ENCODE data around the gene NYAP1. TPM values are rescaled to one million over a fixed set of nuclear protein-coding genes. Genes with fewer than 3 reads are reported as not detected.
"Not testable (repeated sequence)": the region's sequence is repeated elsewhere in the genome, so short reads cannot be mapped to it uniquely, and the experiment has no call there.

Gene NYAP1
- total and polyA plus RNA-seq, 2 donors, result 0.24 to 0.66 TPM

DNA sequence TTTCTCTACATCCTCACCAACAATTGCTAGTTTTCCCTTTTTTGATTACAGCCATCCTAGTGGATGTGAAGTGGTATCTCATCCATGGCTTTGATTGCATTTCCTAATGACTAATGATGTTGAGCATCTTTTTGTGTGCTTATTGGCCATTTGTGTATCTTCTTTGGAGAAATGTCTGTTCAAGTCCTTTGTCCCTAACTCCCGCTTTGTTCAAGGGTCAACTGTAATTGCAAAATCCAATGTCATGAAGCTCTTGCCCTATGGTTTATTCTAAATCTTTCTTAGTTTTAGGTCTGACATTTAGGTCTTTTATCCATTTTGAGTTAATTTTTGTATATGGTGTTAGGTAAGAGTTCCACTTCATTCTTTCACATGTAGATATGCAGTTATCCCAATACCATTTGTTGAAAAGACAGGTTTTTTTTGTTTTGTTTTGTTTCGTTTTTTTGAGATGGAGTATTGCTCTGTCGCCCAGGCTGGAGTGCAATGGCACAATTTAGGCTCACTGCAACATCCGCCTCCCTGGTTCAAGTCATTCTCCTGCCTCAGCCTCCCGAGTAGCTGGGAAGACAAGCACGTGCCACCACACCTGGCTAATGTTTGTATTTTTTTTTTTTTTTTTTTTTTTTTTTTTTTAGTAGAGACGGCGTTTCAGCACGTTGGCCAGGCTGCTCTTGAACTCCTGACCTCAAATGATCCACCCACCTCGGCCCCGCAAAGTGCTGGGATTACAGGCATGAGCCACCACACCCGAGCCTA lies 44.6 kb downstream of the NYAP1 start:
- not testable (repeated sequence) for H3K36me3 ChIP-seq (ENCODE audit: control insufficient read depth in 2 of 2, insufficient read depth in 2 of 2, low read length in 1 of 2); H3K4me3 ChIP-seq (ENCODE audit: low read length in 2 of 2); DNase-seq (ENCODE audit: low read depth in 6 of 9, low spot score in 9 of 9); H3K27me3 ChIP-seq (ENCODE audit: control insufficient read depth in 2 of 2, insufficient read depth in 1 of 2, low read length in 1 of 2); H3K9me3 ChIP-seq (ENCODE audit: control insufficient read depth in 2 of 2, insufficient read depth in 1 of 2, low read length in 1 of 2); H3K27ac ChIP-seq (ENCODE audit: low read depth in 1 of 2, low read length in 1 of 2); H3K4me1 ChIP-seq (ENCODE audit: control insufficient read depth in 2 of 2, insufficient read depth in 2 of 2, low read length in 2 of 2)
- WGBS, result 95% methylated on average over 12 of the region's 12 CpGs

DNA sequence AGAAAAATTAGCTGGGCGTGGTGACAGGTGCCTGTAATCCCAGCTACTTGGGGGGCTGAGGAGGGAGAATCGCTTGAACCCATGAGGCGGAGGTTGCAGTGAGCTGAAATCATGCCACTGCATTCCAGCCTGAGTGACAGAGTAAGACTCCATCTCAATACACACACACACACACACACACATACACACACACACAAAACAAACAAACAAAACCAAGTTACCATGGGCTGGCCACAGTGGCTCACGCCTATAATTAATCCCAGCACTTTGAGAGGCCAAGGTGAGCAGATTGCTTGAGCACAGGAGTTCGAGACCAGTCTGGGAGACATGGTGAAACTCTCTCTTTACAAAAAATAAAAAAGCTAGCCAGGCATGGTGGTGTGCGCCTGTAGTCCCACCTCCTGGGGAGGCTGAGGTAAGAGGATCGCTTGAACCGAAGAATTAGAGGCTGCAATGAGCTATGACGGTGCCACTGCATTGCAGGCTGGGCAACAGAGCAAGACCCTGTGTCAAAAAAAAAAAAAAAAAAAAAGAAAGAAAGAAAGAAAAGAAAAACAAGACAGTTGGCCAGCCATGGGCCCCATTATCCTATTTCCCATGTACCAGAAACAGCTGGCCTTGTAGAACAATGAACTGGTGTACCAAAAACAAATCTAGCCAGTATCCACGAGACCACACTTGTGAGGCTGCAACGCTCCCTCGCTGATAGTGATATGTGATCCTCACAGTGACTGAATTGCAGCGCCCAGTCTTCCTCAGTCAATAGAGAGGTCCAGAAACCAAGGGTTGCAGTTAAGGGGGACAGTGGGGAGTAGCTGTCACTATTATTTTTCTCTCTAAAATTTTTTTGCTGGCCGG lies 48.7 kb downstream of the NYAP1 start:
- DNase-seq (ENCODE audit: low read depth in 6 of 9, low spot score in 9 of 9), result no peak
- 95% methylated on average over 14 of the region's 14 CpGs for WGBS

DNA sequence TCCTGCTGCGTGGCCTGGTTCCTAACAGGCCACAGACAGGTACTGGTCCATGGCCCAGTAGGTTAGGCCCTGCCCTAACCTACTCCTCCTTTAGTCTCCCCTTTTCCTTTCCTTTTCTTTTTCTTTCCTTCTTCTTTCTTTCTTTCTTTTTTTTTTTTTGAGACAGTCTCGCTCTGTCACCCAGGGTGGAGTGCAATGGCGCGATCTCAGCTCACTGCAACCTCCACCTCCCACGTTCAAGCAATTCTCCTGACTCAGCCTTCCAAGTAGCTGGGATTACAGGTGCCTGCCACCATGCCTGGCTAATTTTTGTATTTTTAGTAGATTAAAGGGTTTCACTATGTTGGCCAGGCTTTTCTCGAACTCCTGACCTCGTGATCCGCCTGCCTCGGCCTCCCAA lies 52.3 kb downstream of the NYAP1 start:
- 97% methylated on average over 9 of the region's 9 CpGs for WGBS
- DNase-seq (ENCODE audit: low read depth in 6 of 9, low spot score in 9 of 9); H3K4me3 ChIP-seq (ENCODE audit: low read length in 2 of 2); H3K27ac ChIP-seq (ENCODE audit: low read depth in 1 of 2, low read length in 1 of 2); H3K36me3 ChIP-seq (ENCODE audit: control insufficient read depth in 2 of 2, insufficient read depth in 2 of 2, low read length in 1 of 2); H3K27me3 ChIP-seq (ENCODE audit: control insufficient read depth in 2 of 2, insufficient read depth in 1 of 2, low read length in 1 of 2); H3K9me3 ChIP-seq (ENCODE audit: control insufficient read depth in 2 of 2, insufficient read depth in 1 of 2, low read length in 1 of 2): not testable (repeated sequence)
- H3K4me1 ChIP-seq (ENCODE audit: control insufficient read depth in 2 of 2, insufficient read depth in 2 of 2, low read length in 2 of 2), result peaks cover 8 to 14% of the 10 kb centered on the region in 2 donors

More for the DNA sequence above, 48.7 kb downstream of the NYAP1 start:
- Histone ChIP-seq H3K27ac (ENCODE audit: low read depth in 1 of 2, low read length in 1 of 2) (no peak overlapping the region), H3K36me3 (ENCODE audit: control insufficient read depth in 2 of 2, insufficient read depth in 2 of 2, low read length in 1 of 2) (no peaks in the 10 kb centered on the region), H3K4me1 (ENCODE audit: control insufficient read depth in 2 of 2, insufficient read depth in 2 of 2, low read length in 2 of 2) (no peaks in the 10 kb centered on the region), H3K27me3 (ENCODE audit: control insufficient read depth in 2 of 2, insufficient read depth in 1 of 2, low read length in 1 of 2) (no peaks in the 10 kb centered on the region), H3K9me3 (ENCODE audit: control insufficient read depth in 2 of 2, insufficient read depth in 1 of 2, low read length in 1 of 2) (no peaks in the 10 kb centered on the region), H3K4me3 (ENCODE audit: low read length in 2 of 2) (no peak overlapping the region)

DNA sequence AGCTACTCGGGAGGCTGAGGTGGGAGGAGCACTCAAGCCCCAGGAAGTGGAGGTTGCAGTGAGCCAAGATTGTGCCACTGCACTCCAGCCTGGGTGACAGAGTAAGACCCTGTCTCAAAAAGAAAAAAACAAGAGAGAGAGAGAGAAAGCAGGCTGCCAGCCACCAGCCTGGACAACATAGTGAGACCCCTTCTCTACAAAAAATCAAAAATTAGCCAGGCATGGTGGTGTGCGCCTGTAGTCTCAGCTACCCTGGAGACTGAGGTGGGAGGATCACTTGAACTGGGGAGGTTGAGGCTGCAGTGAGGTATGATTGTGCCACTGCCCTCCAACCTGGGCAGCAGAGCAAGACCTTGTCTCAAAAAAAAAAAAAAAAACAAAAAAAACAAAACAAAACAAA lies 53.0 kb downstream of the NYAP1 start:
- not testable (repeated sequence) for H3K27me3 ChIP-seq (ENCODE audit: control insufficient read depth in 2 of 2, insufficient read depth in 1 of 2, low read length in 1 of 2); DNase-seq (ENCODE audit: low read depth in 6 of 9, low spot score in 9 of 9); H3K36me3 ChIP-seq (ENCODE audit: control insufficient read depth in 2 of 2, insufficient read depth in 2 of 2, low read length in 1 of 2); H3K9me3 ChIP-seq (ENCODE audit: control insufficient read depth in 2 of 2, insufficient read depth in 1 of 2, low read length in 1 of 2); H3K27ac ChIP-seq (ENCODE audit: low read depth in 1 of 2, low read length in 1 of 2); H3K4me3 ChIP-seq (ENCODE audit: low read length in 2 of 2)
- 96% methylated on average over 2 of the region's 2 CpGs for WGBS
- peaks cover 8 to 14% of the 10 kb centered on the region in 2 donors for H3K4me1 ChIP-seq (ENCODE audit: control insufficient read depth in 2 of 2, insufficient read depth in 2 of 2, low read length in 2 of 2)

DNA sequence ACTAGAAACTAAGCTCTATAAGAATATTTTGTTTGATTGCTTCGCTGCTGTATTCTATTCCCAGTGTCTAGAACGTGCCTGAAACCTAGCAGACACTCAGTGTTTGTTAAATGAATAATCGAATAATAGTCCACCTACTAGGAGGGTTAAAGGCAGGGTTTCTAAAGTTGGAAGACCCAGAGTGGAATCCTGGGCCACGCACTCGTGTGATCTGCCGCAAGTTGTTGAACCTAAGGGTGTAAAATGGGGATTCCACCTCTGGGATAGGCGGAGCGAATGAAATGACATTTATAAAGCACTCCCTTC lies 54.6 kb downstream of the NYAP1 start:
- Histone ChIP-seq H3K27me3 (ENCODE audit: control insufficient read depth in 2 of 2, insufficient read depth in 1 of 2, low read length in 1 of 2) (peaks cover 0 to 4% of the 10 kb centered on the region in 2 donors), H3K9me3 (ENCODE audit: control insufficient read depth in 2 of 2, insufficient read depth in 1 of 2, low read length in 1 of 2) (no peaks in the 10 kb centered on the region), H3K36me3 (ENCODE audit: control insufficient read depth in 2 of 2, insufficient read depth in 2 of 2, low read length in 1 of 2) (no peaks in the 10 kb centered on the region), H3K4me1 (ENCODE audit: control insufficient read depth in 2 of 2, insufficient read depth in 2 of 2, low read length in 2 of 2) (peaks cover 8 to 14% of the 10 kb centered on the region in 2 donors), H3K27ac (ENCODE audit: low read depth in 1 of 2, low read length in 1 of 2) (peak overlapping the region; percentile 60 to 69), H3K4me3 (ENCODE audit: low read length in 2 of 2) (peak overlapping the region; percentile 33 to 46)
- no peak for DNase-seq (ENCODE audit: low read depth in 6 of 9, low spot score in 9 of 9)
- 12% methylated on average over 8 of the region's 8 CpGs for WGBS

DNA sequence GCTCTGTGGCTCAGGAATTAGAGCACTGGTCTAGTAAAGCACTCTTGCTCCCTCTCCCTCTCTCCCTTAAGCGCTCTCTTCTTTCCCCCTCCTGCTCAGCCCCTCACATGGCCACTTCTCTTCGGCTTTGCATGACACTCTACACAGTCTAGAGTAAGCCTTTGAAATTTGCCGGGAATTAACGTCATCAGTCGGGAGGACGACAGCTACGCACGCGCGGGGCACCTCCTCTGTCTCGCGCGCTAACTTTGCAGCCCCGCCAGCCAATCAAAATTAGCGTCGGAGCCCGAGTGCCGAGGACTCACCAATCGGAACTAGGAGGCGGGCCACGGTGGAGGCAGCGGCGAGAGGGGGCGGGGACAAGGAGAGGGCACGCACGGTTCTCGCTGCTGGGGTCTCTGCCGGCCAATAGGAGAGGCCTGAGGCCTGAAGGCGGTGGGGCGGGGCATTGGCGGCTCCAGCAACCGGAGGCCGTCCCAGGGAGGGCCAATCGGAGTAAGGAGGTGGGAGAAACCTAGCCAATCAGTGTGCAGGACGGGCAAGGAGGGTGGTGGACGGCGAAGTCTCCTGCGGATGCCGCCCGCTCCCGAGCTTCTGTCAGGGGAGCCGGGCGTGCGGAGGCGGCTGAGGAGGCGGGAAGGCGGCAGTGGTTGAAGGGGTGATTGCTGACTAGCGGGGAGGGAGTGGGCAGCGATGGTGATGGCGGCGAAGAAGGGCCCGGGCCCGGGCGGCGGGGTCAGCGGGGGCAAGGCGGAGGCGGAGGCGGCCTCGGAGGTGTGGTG lies 55.1 kb downstream of the NYAP1 start, which contains the start of gene AGFG2:
AGFG2 (plus strand) TSS at position 550 of the 782 bp plus-strand sequence; CDS start at position 694, 144 bp downstream.
- peak; percentile 95 to 99 (median 99) for DNase-seq (ENCODE audit: low read depth in 6 of 9, low spot score in 9 of 9)
- Histone ChIP-seq H3K4me3 (ENCODE audit: low read length in 2 of 2) (peak within 1 kb of the TSS; percentile 57 to 87), H3K27me3 (ENCODE audit: control insufficient read depth in 2 of 2, insufficient read depth in 1 of 2, low read length in 1 of 2) (peaks cover 0 to 4% of the 10 kb centered on the region in 2 donors), H3K9me3 (ENCODE audit: control insufficient read depth in 2 of 2, insufficient read depth in 1 of 2, low read length in 1 of 2) (no peaks in the 10 kb centered on the region), H3K27ac (ENCODE audit: low read depth in 1 of 2, low read length in 1 of 2) (peak within 1 kb of the TSS; percentile 60 to 69), H3K4me1 (ENCODE audit: control insufficient read depth in 2 of 2, insufficient read depth in 2 of 2, low read length in 2 of 2) (peaks cover 8 to 14% of the 10 kb centered on the region in 2 donors), H3K36me3 (ENCODE audit: control insufficient read depth in 2 of 2, insufficient read depth in 2 of 2, low read length in 1 of 2) (no peaks in the 10 kb centered on the region)
- WGBS, result under 1% methylated on average over 60 of the region's 60 CpGs

DNA sequence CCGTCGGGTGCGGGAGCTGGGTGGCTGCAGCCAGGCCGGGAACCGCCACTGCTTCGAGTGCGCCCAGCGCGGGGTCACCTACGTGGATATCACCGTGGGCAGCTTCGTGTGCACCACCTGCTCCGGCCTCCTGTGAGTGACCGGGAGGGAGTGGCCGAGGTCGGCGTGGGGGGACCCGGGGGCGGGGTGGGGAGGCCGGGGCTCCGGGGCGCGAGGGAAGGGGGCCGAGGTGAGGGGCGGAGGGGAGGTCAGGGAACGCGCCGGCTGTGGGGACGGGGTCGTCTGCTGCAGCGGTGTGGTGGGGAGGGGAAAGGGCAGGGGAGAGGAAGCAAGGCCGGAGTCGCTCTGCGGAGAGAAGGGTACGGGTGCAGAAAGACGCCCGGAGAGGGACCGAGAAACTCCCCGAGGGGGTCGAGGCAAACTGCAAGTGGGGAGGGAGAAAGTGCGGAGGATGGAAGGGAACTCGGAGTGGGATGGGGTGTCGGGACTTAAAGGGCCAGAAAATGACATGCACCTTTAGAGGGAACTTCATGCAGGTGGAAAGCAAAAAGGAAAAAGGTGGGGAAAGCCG lies 55.8 kb downstream of the NYAP1 start:
- Histone ChIP-seq H3K4me1 (ENCODE audit: control insufficient read depth in 2 of 2, insufficient read depth in 2 of 2, low read length in 2 of 2) (peaks cover 8 to 18% of the 10 kb centered on the region in 2 donors), H3K27ac (ENCODE audit: low read depth in 1 of 2, low read length in 1 of 2) (peak overlapping the region in 1 of 2 donors; percentile 58), H3K4me3 (ENCODE audit: low read length in 2 of 2) (peak overlapping the region; percentile 57 to 87), H3K9me3 (ENCODE audit: control insufficient read depth in 2 of 2, insufficient read depth in 1 of 2, low read length in 1 of 2) (no peaks in the 10 kb centered on the region), H3K36me3 (ENCODE audit: control insufficient read depth in 2 of 2, insufficient read depth in 2 of 2, low read length in 1 of 2) (no peaks in the 10 kb centered on the region), H3K27me3 (ENCODE audit: control insufficient read depth in 2 of 2, insufficient read depth in 1 of 2, low read length in 1 of 2) (peaks cover 0 to 4% of the 10 kb centered on the region in 2 donors)
- WGBS, result 1% methylated on average over 44 of the region's 44 CpGs
- no peak for DNase-seq (ENCODE audit: low read depth in 6 of 9, low spot score in 9 of 9)

DNA sequence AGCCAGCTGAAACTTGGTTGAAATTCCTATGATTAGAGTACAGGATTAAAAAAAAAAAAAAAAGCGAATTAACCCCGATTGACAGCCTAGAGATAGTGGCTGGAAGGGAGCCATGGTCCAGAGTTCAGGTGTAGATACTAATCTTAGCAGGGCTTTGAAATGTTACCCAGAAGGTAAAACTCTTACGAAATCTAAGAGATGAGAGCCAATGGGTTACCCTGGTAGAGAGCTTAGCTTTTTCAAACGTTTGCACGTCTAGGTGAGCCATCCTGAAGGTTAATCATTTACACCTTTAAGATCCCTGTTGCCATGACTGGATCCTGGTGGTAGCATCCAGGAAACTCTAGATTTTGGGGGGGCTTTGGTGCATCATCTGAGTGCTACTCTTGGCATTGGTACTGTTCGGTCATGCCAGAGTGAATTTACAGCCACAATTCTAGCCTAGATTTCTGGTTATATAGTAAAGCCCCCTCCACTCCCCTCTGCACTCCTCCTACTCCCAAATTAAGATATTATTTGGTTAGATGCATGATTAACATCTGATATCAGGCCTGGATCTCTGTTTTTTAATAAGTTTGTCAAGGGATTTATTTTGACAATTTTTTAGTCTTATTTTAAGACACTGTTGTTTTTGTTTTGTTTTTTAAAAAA lies 56.5 kb downstream of the NYAP1 start:
- WGBS, result 85% methylated on average over 6 of the region's 6 CpGs
- Histone ChIP-seq H3K36me3 (ENCODE audit: control insufficient read depth in 2 of 2, insufficient read depth in 2 of 2, low read length in 1 of 2) (no peaks in the 10 kb centered on the region), H3K4me1 (ENCODE audit: control insufficient read depth in 2 of 2, insufficient read depth in 2 of 2, low read length in 2 of 2) (peaks cover 8 to 23% of the 10 kb centered on the region in 2 donors), H3K27ac (ENCODE audit: low read depth in 1 of 2, low read length in 1 of 2) (no peak overlapping the region), H3K27me3 (ENCODE audit: control insufficient read depth in 2 of 2, insufficient read depth in 1 of 2, low read length in 1 of 2) (peaks cover 0 to 4% of the 10 kb centered on the region in 2 donors), H3K9me3 (ENCODE audit: control insufficient read depth in 2 of 2, insufficient read depth in 1 of 2, low read length in 1 of 2) (no peaks in the 10 kb centered on the region), H3K4me3 (ENCODE audit: low read length in 2 of 2) (peak overlapping the region; percentile 57 to 87)
- DNase-seq (ENCODE audit: low read depth in 6 of 9, low spot score in 9 of 9), result no peak

All from thymus (tissue), 11 donors.